CD4-positive, alpha-beta T cell treated with Interleukin-21 for 1 hour (primary cell): ENCODE results near the gene CYFIP1.

Experiments
- DNase-seq: peaks from one replicate; pipeline ENCODE4 v3.0.0-alpha.2; 2020

The CYFIP1 gene

DNA sequence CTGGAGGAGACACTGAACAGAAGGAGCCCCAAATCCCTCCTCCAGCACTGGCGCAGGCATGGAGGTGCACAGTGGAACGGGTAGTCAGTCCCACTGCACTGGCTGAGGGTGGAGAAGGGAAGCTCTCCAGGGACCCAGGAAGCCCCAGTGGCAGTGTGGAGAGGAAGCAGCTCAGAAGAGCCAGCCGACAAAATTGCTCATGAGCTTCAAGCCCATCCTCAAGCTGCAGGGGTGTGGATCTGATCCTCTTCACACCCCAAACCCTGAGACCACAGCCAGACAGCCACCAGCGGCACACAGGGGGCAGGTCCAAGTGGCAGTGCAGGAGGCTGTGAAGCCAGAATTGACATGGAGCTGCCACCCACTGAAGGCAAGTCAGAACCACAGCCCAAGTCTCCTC lies 32.1 kb downstream of the CYFIP1 start:
- no peak for DNase-seq

DNA sequence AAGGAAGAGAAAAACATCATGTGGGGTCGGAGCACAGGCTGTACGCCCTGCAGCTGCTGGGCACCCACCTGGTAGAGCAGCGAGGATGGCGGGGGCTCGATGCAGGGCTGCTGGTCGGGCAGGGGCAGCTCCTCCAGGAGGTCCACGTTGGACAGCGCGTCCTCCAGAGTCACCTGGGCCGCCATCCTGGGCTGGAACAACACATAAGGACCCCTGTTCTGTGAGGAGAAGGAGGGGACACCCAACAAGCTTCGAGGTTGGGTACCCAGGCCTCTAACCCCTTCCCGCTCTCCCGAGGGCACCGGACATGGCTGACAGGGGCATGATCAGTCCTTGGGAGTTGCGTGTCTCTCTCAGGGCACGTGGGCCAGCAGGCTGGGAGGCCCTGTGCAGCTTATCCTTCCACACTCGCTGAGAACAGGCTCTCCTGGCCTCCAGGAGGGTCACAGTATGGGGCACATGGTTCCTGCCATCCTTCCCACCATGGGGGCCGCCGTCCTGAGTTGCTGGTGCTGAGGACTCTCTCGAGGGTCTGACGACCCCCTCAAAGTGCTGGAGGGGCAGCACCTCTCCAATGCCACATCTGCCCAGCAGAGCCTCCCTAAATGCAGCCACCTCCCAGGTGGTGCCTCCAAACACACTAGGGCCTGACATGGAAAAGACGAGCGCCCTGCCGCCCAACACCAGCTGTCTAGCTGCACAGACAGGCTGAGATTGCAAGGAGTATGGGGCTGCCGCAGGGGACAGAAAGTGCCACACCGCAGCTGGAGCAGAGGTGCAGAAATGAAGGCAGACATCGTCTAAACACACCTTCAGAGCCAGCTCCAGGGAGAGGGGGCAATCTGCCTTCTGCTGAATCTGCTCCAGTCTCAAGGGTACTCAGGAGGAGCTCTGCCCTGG lies 32.8 kb downstream of the CYFIP1 start:
- no peak for DNase-seq

DNA sequence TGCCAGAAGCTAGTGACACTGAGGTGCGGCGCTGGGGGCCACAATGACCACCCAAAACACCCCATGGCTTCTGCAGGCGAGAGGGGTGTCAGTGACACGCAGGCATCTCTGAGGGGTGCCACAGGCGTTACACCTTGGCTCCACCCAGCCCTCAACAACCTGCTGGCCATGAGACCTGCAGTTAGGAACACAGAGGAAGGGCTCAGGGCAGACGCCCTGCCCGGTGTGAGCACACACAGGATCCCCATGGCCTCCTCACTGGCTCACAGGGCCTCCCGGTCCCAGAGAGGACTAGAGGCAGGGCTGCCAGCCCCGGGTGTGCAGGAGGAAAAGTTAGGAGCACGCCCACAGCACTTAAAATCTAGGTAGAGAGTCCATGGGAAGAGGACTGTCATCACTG lies 35.1 kb downstream of the CYFIP1 start:
- DNase-seq, result no peak

DNA sequence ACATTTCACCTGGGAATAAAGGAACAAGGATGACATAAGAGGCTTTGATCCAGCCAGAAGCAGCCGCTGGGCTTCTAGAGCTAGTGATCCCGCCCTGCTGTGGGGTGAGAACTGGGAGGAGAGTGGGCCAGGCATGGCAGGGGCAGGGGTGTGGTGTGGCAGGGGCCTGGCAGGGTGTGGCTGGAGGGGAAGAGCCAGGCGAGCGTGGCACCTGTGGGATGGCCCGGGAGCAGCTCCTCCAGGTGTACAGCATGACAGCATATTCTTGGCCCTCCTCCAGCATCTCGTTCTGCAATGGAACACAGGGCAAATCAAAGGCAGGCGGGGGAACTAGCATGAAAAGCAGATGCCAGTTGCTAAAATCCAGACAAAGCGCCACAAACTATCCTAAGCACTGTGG lies 35.5 kb downstream of the CYFIP1 start:
- no peak for DNase-seq

DNA sequence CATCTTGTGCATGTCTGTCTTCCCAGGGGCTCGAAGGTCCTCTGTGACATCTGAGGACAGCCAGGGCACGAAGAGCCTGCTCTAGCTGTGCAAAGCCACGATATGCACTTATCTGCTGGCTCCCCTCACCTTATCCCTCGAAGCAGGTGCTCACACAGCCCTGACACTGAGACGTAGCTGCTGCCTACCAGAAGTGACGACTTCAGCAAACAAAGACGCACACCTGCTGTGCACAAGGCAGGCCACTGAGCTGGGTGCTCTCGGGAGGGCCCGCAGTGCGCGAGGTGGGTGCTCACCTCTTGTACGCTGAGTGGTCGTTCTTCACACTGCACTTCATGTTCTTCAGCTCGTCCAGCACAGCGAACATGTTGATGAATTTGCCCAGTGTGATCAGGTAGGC lies 37.3 kb downstream of the CYFIP1 start:
- no peak for DNase-seq

DNA sequence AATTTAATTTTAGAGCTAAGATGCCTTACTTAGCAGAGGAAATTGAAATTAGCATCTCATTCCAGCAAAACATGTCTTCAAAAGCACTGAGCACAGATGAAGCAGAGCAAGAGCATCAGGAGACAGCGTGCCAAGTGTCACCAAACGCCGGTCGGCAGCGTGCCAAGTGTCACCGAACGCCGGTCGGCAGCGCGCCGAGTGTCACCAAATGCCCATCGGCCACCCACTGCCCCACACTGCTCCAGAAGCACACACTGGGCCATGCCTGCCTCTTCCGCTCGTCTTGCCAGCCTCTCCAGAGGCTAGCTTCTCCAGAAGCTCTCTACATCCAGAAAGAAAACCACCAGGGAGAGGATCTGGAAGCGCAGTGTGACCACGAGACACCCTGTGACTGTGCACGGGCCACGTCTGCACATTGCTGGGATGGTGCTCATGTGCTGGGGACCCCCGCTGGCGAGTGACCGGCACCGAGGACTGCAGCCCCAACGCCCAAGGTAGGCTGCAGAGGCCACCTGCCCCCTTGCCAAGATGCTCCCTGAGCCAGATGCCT lies 37.8 kb downstream of the CYFIP1 start:
- no peak for DNase-seq

DNA sequence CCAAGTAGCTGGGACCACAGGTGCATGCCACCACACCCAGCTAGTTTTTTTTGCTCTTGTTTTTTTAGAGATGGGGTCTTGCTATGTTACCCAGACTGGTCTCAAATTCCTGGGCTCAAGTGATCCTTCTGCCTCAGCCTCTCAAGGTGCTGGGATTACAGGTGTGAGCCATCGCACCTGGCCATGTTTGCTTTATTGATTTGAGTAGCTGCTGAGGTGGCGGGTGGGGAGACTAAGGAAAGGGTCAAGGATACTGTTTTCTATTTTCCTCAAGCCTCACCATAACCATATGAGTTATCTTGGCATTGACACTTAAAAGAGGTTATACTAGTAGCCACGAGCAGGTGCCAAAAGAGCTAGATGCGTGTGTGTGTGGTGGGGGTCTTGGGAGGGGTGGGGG lies 39.0 kb downstream of the CYFIP1 start:
- no peak for DNase-seq

DNA sequence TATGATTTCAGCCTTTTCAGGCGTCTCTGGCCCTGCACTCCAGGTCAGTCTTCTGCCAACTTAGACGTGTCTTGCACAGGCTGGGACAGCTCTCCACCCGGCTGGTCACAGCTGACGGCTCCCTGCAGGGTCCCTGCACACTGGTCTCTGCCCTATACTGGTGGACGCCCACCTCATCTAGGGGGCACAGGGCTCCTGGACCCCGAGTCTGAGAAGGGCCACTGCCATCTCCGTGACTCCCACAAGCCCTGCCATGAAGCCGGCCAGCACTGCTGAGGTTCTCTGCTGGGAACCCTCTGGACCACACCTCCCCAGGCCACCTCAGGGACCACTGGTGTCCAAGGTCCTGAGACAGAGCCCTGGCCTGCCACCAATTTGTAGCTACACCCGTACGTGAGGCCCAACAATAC lies 40.5 kb downstream of the CYFIP1 start:
- no peak for DNase-seq

DNA sequence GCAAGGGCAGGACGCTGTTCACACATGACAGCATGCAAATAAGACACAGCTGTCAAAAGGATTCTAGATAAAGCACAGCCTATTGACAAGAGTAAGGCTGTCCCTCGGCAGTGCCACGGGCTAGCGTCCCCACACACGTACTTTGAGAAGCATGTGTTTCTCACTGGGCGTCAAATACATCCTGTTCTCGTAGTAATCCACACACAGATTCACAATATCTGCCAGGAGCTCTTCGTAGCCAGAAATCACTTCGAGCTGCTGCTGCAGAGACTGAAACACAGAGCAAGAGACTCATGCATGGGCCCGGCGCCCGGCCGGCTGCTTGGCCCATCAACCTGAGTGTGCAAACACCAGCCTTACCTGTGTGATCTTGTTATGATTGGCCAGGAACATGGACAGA lies 41.1 kb downstream of the CYFIP1 start:
- DNase-seq, result no peak

DNA sequence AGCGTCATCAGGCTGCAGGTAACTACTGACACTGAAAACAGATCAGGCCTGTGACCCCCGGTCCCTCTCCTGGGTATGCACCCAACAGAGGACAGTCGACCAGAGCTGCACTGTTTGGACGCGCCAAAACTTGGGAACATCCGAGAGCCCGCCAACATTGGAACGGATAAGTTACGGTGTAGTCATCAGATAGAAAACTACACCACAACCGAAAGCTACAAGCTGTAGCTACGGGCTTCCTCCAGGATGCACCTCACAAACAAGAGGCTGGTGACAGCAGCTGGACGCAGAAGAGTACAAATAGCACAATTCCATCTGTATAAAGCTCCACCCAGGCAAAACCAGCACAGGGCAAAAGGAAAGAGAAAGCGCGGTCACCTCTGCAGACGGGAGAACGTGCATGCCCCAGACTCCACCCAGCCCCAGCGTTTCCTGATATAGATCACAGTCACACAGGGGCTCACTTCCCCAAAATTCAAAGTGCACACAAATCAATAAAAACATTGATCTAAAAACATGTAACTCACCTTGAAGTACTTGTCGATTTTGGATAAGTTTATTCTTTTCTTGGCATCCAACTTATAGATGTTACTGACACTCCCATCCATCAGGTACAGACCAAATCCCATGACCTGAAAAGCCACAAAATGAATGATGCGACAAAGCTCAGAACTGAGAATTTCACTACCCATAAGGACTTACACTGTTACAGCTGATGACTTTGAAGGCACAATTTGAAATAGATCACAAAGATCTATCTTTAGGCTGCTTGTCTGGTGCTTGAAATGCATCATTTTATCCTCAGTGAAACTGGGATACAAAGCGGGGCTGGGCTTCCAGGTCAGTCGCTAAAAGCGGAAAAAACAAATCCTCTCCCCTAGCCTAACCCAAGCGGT lies 43.3 kb downstream of the CYFIP1 start:
- DNase-seq, result no peak

DNA sequence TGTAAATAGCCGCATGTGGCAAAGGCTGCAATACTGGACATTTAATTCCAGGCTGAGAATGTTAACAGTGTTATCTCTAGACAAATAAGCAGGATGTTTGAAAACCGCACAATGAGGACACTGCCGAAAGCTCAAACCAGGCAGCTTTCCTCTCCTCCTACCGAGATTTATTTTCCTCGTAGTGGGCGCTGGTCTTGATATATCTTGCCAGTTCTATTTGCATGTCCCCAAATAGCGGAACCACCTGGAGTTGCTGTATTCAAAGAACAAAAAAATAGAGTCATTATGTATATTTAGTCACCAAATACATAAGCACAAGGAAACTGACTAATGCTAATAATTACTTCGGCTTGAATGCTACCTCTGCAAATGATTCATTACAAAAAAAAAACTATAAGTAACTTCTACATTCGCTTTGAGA lies 46.5 kb downstream of the CYFIP1 start:
- DNase-seq, result no peak

DNA sequence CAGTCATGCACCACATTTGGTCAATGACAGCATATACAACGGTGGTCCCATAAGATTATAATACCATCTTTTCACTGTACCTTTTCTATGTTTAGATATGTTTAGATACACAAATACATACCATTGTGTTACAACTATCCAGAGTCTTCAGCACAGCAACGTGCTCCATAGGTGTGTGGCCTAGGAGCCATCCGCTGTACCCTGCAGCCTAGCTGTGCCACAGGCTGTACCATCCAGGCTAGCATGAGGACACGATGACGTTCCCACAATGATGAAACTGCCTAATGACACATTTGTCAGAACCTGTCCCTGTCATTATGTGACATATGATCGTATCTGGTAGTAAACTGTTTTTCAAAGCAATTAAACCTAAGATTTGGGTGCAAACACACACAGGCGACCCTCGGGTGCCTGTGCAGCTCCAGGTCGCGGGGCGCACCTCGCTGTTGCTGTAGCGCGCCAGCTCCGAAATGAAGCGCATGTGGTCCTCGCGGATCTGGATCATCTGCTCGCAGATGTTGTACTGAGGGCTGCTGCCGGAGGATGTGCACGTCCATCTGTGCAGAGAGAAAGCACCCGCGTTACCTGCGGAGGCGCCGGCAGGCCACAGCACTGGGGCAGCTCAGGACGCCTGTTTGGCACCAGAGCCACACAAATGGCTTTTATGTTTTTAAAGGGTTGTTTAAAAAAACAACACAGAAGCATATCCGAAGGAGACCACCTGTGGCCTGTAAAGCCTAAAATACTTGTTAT lies 48.2 kb downstream of the CYFIP1 start:
- DNase-seq, result no peak

DNA sequence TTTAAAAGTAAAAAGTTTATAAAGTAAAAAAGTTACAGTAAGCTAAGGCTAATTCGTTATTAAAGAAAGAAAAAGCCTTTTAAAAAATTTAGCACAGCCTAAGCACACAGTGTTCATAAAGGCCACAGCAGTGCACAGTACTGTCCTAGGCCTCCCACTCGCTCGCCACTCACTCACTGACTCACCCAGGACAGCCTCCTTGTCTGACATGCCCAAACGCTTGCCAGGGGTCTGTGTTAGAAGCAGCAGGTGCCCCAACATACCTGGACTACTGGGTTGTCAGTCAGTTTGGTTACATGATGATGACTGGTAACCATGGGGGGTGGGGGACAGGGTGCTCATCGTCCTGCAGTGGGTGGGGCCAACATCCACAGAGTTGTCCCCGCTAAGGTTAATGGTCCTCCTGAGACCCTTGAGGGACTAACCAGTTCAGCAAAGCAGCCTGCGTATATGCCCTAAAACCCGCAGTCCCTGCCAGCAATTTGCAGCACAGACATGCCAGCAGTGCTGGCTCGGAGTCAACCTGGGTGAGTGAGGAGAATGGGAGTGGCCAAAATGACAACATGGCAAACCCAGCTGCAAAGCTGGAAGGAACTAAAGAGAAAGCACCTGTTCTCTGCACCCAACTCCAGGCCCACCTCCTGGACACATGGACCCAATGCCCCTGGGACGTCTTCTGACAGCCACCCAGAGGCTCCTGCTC lies 49.2 kb downstream of the CYFIP1 start:
- DNase-seq, result no peak

DNA sequence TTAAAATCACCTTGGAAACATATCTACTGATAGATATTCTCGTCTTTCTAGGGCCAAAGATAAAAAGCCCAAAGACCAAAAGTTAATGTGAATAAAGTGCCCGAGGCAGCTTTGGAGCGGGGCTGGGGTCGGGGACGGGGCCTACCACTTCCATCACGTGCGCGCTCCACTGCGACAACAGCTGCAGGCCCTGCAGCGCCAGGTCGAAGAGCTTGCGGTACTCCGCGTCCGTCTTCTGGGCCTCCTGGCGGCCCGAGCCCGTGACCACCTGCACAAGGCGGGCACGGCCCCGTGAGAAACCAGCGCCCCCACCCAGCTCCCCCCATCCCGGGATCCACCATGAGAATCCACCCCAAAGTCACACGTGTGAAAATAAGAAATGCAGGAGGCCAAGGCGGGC lies 52.4 kb downstream of the CYFIP1 start:
- no peak for DNase-seq

DNA sequence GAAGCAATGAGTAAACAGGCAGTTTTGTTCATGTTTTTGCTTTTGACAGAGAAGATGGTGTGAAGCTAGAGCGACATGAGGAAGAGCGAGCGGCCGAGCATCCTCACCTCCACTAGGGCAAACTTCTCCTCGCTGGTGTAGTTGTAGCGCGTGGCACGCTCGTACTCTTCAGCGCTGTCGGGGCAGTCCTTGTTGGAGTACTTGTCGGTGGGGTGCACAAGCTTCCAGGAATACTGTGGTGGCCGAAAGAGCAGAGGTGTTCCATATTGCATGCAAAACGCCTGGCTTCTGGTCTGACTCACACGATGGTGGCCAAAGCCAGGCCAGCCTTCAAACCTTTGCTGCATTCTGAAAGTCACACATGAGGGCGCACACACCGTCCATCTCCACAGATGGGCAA lies 54.3 kb downstream of the CYFIP1 start:
- DNase-seq, result no peak

DNA sequence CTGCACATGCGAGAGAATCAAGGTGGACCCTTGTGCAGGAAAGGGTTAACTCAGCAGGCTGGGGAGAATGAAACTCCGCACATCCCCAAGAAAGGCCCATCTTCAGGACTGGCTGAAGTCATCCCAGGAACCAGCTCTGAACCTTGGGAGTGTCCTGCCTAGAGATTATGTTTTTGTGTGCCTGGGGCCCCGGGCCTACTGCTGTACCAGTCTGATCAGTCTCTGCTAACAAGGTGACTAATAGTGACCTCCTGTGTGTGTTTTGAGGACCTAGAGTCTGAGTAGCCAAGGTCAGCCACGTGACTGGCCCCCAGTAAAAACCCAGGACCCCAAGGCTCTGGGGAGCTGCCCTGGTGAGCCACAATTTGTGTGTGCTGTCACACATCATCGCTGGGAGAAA lies 58.2 kb downstream of the CYFIP1 start:
- DNase-seq, result no peak

DNA sequence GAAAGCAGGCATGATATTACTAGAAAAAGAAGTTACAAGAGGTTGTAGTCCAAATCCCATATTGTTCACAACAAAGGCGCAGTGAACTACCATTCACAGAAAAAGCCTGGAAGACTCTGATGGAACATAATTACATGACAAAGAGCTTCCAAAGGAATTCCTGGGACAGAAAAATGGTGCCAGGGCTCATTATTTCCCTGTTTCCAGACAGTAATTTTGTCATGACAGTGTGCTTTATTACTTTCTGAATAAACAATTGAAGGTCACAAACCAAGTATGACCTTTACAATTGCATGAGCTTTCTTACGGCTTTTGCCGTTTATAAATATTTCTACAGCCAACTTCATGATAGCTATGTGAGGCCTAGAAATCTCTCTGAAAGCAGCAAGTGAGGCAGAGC lies 61.0 kb downstream of the CYFIP1 start:
- DNase-seq, result no peak

DNA sequence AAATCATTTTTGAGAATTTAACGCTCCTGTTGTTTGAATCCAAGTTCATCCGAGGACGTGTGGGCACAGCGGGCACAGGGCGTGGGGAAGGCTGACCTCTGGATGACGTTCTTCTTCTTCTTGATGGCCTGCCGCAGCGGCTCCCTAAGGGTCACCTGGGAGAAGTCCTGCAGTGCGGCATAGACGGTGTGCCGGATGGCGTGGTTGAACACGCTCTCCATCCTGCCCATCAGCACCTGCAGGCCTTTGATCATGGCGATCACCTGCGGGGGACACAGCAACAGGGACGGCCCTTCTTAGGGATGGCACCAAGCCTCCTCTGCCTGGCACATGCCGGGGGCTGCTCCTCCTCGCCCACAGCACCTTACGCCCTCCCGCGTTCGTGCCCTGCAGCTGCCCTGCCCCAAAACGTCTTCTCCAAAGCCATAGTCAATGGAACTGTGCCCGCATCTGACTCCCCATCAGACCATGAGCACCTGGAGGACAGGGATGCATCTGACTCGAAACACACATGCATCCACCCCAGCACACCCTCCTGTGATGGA lies 61.5 kb downstream of the CYFIP1 start:
- DNase-seq, result no peak

DNA sequence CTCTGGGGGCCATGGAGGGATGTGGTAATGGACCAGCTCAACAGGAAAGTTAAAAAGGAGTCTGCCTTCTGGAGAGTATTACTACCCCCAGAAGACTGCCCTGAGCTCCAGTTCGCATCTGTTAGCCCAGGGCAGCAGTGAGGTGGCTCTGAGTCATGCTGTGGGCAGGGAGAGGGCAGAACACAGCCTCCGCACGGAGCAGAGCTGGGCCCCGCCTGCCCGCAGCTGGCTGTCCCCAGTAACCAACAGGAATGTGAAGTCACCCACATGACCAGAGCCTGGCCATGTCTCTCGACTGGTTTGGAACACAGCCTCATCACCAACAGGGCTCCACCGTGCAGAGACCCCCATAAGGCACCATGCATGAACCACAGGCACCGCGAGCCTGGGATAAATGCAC lies 62.1 kb downstream of the CYFIP1 start:
- no peak for DNase-seq

DNA sequence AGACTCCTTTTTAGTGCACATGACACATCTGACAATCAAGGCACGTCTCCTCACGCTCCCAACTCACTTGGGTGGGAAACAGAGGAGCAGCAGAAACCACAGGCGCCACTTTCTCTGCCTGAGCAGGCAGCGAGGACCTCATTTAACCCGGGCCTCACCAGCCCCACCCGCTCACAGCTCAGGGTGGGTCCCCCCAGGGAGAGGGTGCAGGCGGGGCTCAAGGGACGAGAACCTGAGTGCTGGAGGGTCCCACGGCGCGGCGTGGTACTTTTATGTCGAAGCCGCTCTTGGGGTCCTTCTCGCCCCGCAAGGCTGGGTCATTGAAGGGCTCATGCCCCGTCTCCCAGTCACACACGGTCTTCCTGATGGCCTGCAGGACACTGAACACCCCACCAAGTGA lies 62.6 kb downstream of the CYFIP1 start:
- no peak for DNase-seq

DNA sequence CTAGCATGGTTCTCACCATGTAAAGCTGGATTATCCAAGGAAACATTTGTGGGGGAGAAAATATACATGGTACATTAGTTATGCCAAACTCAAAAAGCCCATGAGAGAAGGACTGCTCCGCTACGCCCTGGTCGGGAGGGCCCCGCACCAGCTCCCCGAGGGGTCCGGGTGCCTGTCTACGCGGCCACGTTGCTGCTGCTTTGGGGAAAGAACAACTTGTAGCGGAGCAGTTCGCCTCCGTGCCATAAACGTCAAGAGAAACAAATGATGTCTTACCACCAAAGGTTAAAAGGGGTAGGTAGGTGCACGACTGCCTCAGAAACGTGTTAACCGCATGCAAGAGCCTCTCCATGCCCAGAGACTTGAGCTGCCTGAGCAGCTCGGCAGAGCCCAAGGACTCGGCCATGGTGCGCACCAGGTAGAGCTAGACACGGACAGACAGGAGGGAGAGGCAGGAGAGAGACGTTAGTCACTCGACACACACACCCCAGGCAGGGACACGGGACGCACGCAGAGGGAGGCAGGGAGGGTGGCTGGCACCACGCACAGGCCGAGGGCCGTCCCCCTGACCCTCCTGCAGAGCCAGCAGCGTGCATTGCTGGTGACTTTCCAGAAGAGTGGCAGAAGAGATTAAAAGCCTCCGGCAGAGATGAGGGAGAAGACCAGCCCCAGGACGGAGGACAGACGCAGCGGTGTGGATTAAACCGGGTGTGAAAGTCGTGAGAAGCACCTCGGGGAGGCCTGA lies 63.4 kb downstream of the CYFIP1 start:
- DNase-seq, result no peak
